ENCODE results near the gene PPIG. TPM values are rescaled to one million over a fixed set of nuclear protein-coding genes. Genes with fewer than 3 reads are reported as not detected.
"Not testable (repeated sequence)": the region's sequence is repeated elsewhere in the genome, so short reads cannot be mapped to it uniquely, and the experiment has no call there.

The PPIG gene
- polyA plus RNA-seq, 3 donors from 2014 or later: 27.9 to 70.7 (median 34.9) TPM

DNA sequence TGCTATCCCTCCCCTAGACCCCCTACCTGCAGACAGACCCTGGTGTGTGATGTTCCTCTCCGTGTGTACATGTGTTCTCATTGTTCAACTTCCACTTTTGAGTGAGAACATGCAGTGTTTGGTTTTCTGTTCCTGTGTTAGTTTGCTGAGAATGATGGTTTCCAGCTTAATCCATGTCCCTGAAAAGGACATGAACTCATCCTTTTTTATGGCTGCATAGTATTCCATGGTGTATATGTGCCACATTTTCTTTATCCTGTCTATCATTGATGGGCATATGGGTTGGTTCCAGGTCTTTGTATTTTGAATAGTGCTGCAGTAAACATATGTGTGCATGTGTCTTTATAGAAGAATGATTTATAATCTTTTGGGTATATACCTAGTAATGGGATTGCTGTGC, 31.8 kb downstream of the PPIG start:
- not testable (repeated sequence) for DNase-seq; H3K9me3 Mint-ChIP-seq; H3K4me3 Mint-ChIP-seq; H3K27me3 Mint-ChIP-seq (ENCODE audit: low read depth in 3 of 3)
- peaks cover 43 to 74% (median 70%) of the 10 kb centered on the region in 3 donors for H3K36me3 Mint-ChIP-seq
- peak overlapping the region in 1 of 6 donors; percentile 54 for H3K27ac Mint-ChIP-seq
- peaks cover 21 to 49% of the 10 kb centered on the region in 2 donors for H3K4me1 Mint-ChIP-seq

DNA sequence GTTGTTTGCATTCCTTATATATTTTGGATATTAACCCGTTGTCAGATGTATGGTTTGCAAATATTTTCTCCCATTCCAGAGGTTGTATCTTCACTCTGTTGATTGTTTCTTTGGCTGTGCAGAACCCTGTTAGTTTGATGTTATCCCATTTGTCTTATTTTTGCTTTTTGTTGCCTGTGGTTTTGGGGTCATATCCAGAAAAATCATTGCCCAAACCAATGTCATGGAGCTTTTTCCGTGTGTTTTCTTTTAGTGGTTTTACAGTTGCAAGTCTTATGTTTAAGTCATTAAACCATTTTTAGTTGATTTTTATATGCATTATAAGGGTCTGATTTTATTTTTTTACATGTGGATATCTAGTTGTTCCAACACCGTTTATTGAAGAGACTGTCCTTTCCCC, 35.8 kb downstream of the PPIG start:
- Mint-ChIP-seq H3K9me3 (no peaks in the 10 kb centered on the region), H3K4me3 (no peak overlapping the region), H3K27ac (peak overlapping the region in 1 of 6 donors; percentile 17), H3K36me3 (peaks cover 36 to 57% (median 56%) of the 10 kb centered on the region in 3 donors), H3K27me3 (ENCODE audit: low read depth in 3 of 3) (no peaks in the 10 kb centered on the region), H3K4me1 (peaks cover 34 to 56% of the 10 kb centered on the region in 2 donors)
- no peak for DNase-seq

DNA sequence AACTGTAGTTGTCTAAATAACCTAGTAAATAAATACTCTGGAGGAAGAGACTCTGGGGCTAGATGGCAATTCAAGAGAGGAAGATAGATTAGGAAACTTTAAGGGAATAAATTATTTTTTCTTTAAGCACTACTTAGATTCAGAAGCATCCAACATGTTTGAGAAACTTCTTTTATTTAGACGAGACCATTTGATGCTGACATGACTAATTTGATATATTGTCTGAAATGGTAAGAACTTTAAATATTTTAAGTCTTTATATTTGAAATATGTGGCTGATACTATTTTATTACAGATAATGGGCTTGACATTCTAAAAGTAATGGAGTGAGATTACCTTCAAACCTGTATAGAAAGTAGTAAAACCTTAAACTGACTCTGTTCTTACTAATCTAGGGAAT, 36.4 kb downstream of the PPIG start:
- no peaks in the 10 kb centered on the region for H3K27me3 Mint-ChIP-seq (ENCODE audit: low read depth in 3 of 3)
- peak overlapping the region in 2 of 6 donors; percentile 17 to 58 for H3K27ac Mint-ChIP-seq
- no peak for DNase-seq
- H3K4me3 Mint-ChIP-seq: no peak overlapping the region
- no peaks in the 10 kb centered on the region for H3K9me3 Mint-ChIP-seq
- H3K36me3 Mint-ChIP-seq: peaks cover 31 to 55% (median 50%) of the 10 kb centered on the region in 3 donors
- peaks cover 34 to 56% of the 10 kb centered on the region in 2 donors for H3K4me1 Mint-ChIP-seq

DNA sequence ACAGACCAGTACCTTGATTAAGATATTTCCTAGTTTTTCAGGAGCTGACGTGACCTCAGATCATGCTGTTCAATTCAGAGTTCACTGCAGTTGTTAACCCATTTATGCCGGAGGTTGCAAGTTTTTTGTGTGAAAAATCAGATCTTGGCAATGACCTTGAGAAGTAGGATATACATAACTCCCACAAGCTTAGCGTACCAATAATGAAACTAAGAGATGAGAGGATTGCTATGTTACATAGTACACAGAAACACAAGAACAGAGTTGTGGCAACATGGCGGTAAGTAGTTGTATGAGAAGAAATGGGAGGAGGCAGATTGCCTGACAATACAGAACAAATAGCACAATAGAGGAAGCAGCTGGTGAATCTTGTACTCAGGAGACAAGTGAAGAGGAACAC, 39.1 kb downstream of the PPIG start:
- Mint-ChIP-seq H3K9me3 (no peaks in the 10 kb centered on the region), H3K4me1 (peaks cover 26 to 38% of the 10 kb centered on the region in 2 donors), H3K27ac (peak overlapping the region; percentile 8 to 80 (median 62)), H3K27me3 (ENCODE audit: low read depth in 3 of 3) (no peaks in the 10 kb centered on the region), H3K36me3 (peaks cover 17 to 30% (median 26%) of the 10 kb centered on the region in 3 donors), H3K4me3 (no peak overlapping the region)
- no peak for DNase-seq

DNA sequence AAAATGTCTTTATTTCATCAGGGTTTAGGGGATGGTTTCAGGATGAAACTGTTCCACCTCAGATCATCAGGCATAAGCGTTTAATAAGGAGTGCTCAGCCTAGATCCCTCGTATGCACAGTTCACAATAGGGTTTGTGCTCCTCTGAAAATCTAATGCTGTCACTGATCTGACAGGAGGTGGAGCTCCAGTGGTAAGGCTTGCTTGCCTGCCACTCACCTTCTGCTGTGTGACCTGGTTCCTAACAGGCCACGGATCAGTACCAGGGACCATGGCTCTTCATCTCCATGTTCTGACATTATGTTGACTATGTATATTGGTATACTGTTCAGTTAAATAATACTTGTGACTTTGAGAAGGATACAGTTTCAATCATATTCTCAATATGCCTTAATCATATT, 41.6 kb downstream of the PPIG start:
- peaks cover 13 to 16% of the 10 kb centered on the region in 2 donors for H3K4me1 Mint-ChIP-seq
- H3K27ac Mint-ChIP-seq: no peak overlapping the region
- no peaks in the 10 kb centered on the region for H3K27me3 Mint-ChIP-seq (ENCODE audit: low read depth in 3 of 3)
- H3K4me3 Mint-ChIP-seq: no peak overlapping the region
- no peak for DNase-seq
- peaks cover 4 to 14% (median 12%) of the 10 kb centered on the region in 3 donors for H3K36me3 Mint-ChIP-seq
- H3K9me3 Mint-ChIP-seq: no peaks in the 10 kb centered on the region

DNA sequence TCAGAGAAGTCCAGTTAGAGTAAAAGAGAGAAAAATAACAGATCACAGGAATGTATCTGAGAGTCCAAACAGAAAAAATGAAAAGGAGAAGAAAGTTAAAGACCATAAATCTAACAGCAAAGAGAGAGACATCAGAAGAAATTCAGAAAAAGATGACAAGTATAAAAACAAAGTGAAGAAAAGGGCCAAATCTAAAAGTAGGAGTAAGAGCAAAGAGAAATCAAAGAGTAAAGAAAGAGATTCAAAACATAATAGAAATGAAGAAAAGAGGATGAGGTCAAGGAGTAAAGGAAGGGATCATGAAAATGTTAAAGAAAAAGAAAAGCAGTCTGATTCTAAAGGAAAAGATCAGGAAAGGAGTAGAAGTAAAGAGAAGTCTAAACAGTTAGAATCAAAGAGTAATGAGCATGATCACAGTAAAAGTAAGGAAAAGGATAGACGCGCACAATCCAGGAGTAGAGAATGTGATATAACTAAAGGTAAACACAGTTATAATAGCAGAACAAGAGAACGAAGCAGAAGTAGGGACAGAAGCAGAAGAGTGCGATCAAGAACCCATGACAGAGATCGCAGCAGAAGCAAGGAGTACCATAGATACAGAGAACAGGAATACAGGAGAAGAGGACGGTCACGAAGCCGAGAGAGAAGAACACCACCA, 52.4 kb downstream of the PPIG start:
- Mint-ChIP-seq H3K36me3 (peaks cover 15 to 18% (median 17%) of the 10 kb centered on the region in 3 donors), H3K4me3 (no peak overlapping the region), H3K9me3 (no peaks in the 10 kb centered on the region), H3K27ac (no peak overlapping the region), H3K4me1 (no peaks in the 10 kb centered on the region), H3K27me3 (ENCODE audit: low read depth in 3 of 3) (no peaks in the 10 kb centered on the region)
- no peak for DNase-seq

DNA sequence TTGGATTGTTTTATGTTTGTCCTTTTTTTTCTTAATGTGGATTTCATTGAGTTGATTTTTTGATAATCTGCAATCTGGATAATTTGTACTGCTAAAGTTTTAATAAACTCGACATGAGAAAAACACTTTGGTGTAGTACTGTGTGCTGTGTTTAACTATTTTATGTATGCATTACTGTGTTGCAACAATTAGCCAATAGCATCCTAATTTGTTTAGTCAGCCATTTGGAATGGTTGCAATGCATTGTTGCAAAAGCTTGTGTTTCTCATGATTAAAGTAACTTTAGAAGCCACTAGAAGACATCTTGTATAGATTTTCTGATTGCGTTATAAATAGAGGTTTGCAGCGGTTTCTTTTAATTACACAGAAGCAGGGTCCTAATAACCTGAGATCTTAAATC, 53.5 kb downstream of the PPIG start:
- Mint-ChIP-seq H3K27ac (no peak overlapping the region), H3K27me3 (ENCODE audit: low read depth in 3 of 3) (no peaks in the 10 kb centered on the region), H3K36me3 (peaks cover 13 to 19% (median 13%) of the 10 kb centered on the region in 3 donors), H3K9me3 (no peaks in the 10 kb centered on the region), H3K4me1 (no peaks in the 10 kb centered on the region), H3K4me3 (no peak overlapping the region)
- DNase-seq: no peak

DNA sequence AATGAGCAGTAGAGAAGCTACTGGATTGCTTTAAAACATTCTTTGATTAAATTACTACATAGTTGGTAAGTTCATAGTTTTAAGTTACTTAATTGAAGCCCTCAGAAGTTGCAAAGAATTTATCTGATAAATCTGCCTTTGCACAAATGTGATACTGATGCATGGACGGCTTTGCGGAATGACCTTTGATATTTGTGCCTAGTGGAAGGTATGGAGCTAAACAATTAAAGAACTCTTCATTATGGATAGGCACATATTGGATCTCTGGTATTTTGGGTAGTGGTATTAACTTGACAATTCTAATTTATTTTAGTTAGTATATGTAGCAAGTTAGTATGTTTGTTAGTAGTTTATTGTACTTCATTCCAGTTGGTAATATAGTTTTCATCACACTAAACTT, 56.0 kb downstream of the PPIG start:
- Mint-ChIP-seq H3K36me3 (peaks cover 0 to 4% (median 4%) of the 10 kb centered on the region in 3 donors), H3K4me1 (no peaks in the 10 kb centered on the region), H3K9me3 (no peaks in the 10 kb centered on the region), H3K4me3 (no peak overlapping the region), H3K27ac (no peak overlapping the region), H3K27me3 (ENCODE audit: low read depth in 3 of 3) (no peaks in the 10 kb centered on the region)
- no peak for DNase-seq

DNA sequence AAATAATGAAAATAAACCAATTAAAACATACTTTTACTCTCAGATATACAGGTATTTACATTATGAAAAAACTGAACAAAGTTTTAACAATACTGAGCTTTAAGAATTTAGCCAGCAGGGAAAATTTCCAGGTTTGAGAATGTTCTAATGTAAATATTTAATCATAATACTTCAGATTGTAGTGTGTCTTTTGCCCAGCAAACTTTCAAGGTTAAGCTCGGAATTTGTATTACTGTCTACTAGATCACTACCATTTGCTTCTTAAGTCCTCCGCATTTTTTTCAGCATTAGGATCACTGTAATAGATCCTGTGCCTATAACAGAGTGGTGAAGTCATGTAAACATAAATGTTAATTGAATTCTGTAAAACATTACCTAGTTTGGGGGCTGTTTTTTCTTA, 57.3 kb downstream of the PPIG start:
- no peak for DNase-seq
- H3K27me3 Mint-ChIP-seq (ENCODE audit: low read depth in 3 of 3): no peaks in the 10 kb centered on the region
- H3K36me3 Mint-ChIP-seq: peaks cover 0 to 4% (median 4%) of the 10 kb centered on the region in 3 donors
- no peak overlapping the region for H3K27ac Mint-ChIP-seq
- H3K4me3 Mint-ChIP-seq: no peak overlapping the region
- H3K9me3 Mint-ChIP-seq: no peaks in the 10 kb centered on the region
- H3K4me1 Mint-ChIP-seq: no peaks in the 10 kb centered on the region

DNA sequence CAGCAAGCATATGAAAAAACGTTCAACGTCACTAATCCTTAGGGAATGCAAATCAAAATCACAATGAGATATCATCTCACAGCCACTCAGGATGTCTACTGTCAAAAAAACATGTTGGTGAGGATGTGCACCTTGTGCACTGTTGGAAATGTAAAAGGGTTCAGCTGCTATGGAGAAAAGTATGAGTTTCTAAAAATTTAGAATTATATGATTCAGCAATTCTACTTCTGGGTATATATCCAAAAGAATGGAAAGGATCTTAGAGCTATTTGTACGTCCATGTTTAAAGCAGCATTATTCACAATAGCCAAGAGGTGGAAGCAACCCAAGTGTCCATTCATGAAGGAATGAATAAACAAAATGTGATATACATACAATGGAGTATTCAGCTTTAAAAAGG, 60.0 kb downstream of the PPIG start:
- Mint-ChIP-seq H3K27ac (no peak overlapping the region), H3K4me3 (no peak overlapping the region)

DNA sequence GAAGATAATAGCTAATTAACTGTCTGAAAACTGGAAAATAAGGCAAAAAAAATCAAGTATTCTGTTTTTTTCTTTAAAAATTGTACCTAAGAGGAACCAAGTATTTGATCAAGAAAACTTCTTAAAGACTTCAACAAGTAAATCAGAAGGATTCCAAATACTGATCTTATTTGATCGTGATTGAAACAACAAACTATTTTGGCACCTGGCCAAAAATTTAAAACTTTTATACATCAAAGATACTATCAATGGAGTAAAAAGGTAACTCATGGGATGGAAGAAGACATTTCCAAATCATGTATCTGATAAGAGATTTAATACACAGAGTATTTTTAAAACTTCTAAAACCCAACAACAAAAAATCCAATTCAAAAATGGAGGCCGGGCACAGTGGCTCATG, 63.3 kb downstream of the PPIG start:
- Mint-ChIP-seq H3K4me1 (no peaks in the 10 kb centered on the region), H3K9me3 (no peaks in the 10 kb centered on the region), H3K36me3 (no peaks in the 10 kb centered on the region), H3K4me3 (no peak overlapping the region), H3K27me3 (ENCODE audit: low read depth in 3 of 3) (peaks cover 0 to 12% (median 2%) of the 10 kb centered on the region in 3 donors), H3K27ac (no peak overlapping the region)
- no peak for DNase-seq

More for the DNA sequence above, 60.0 kb downstream of the PPIG start:
- Mint-ChIP-seq H3K9me3 (no peaks in the 10 kb centered on the region), H3K36me3 (peaks cover 0 to 4% (median 0%) of the 10 kb centered on the region in 3 donors), H3K27me3 (ENCODE audit: low read depth in 3 of 3) (peaks cover 0 to 2% (median 1%) of the 10 kb centered on the region in 3 donors), H3K4me1 (no peaks in the 10 kb centered on the region)
- no peak for DNase-seq

DNA sequence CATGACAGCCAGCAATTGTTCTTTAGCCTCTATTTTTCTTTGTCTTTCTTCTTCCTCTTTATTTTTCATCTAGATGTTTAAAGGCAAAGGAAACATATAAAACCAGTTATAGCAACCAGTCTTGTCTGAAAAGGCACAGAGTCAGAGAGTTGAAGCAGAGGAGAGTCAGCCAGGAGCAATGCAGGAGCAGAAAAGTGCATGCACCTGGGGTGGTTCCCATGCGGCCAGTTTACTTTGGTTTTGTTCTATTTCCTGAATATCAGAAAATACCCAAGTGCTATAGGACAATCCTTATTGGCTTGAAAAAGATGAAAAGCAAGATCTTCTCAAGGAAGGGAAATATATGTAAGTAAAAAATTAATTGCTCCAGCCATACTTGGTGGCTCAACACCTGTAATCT, 65.1 kb downstream of the PPIG start:
- Mint-ChIP-seq H3K27me3 (ENCODE audit: low read depth in 3 of 3) (peaks cover 2 to 12% (median 6%) of the 10 kb centered on the region in 3 donors), H3K4me1 (no peaks in the 10 kb centered on the region), H3K4me3 (no peak overlapping the region), H3K27ac (no peak overlapping the region), H3K9me3 (no peaks in the 10 kb centered on the region), H3K36me3 (no peaks in the 10 kb centered on the region)
- DNase-seq: no peak

DNA sequence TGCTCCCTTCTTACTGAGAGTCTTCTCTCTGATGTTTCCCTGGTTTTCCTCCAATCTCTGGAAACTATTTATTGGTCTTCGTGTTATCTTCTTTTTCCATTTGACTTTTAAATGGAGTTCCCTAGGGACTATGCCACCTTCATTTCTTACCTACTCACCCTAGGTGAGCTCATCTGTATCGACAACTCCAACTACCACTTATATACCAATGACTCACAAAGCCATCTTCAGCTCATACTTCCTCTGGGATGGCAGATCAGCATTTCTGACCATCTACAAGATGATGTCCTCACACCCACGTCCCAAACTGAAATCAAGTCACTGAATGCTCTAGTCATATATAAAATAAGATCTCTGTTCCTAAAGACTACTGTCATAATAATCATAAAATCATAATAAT, 69.5 kb downstream of the PPIG start:
- no peaks in the 10 kb centered on the region for H3K36me3 Mint-ChIP-seq
- H3K4me3 Mint-ChIP-seq: no peak overlapping the region
- no peaks in the 10 kb centered on the region for H3K9me3 Mint-ChIP-seq
- peaks cover 0 to 15% (median 8%) of the 10 kb centered on the region in 3 donors for H3K27me3 Mint-ChIP-seq (ENCODE audit: low read depth in 3 of 3)
- H3K27ac Mint-ChIP-seq: no peak overlapping the region
- no peaks in the 10 kb centered on the region for H3K4me1 Mint-ChIP-seq
- DNase-seq: no peak

DNA sequence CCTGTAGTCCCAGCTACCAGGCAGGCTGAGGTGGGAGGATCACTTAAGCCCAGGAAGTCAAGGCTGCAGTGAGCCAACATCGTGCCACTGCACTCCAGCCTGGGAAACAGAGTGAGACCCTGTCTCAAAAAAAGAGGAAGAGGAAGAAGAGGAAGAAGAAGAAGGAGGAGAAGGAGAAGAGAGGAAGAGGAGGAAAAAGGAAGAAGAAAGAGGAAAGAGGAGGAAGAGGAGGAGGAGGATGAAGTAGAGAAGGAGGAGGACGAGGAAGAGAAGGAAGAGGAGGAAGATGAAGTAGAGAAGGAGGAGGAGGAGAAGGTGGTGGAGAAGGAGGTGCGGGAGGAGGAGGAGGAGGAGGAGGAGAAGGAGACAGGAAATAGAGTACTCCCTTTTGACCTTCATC, 72.0 kb downstream of the PPIG start:
- no peak for DNase-seq
- no peak overlapping the region for H3K4me3 Mint-ChIP-seq
- H3K4me1 Mint-ChIP-seq: no peaks in the 10 kb centered on the region
- peaks cover 0 to 18% (median 8%) of the 10 kb centered on the region in 3 donors for H3K27me3 Mint-ChIP-seq (ENCODE audit: low read depth in 3 of 3)
- H3K36me3 Mint-ChIP-seq: no peaks in the 10 kb centered on the region
- no peaks in the 10 kb centered on the region for H3K9me3 Mint-ChIP-seq
- no peak overlapping the region for H3K27ac Mint-ChIP-seq

DNA sequence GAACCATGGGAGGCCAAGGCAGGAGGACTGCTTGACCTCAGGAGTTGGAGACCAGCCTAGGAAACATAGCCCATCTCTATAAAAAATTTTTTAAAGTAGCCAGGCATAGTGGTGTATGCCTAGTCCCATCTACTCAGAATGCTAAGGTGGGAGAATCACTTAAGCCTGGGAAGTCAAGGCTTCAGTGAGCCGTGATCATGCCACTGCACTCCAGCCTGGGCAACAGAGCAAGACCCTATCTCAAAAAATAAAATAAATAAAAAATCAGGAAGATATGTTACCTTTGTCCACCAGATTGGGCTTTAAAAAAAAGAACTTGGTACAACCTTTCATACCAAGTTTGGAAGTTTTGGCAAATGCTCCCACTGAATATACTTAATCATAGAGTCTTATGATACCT, 74.7 kb downstream of the PPIG start:
- peaks cover 0 to 9% (median 4%) of the 10 kb centered on the region in 3 donors for H3K27me3 Mint-ChIP-seq (ENCODE audit: low read depth in 3 of 3)
- DNase-seq: no peak
- no peak overlapping the region for H3K4me3 Mint-ChIP-seq
- H3K27ac Mint-ChIP-seq: no peak overlapping the region
- H3K9me3 Mint-ChIP-seq: peaks cover 0 to under 1% (median 0%) of the 10 kb centered on the region in 6 donors
- no peaks in the 10 kb centered on the region for H3K4me1 Mint-ChIP-seq
- no peaks in the 10 kb centered on the region for H3K36me3 Mint-ChIP-seq

Measured in immature natural killer cell (primary cell).